ENCODE data around the gene FARS2.

The FARS2 gene

DNA sequence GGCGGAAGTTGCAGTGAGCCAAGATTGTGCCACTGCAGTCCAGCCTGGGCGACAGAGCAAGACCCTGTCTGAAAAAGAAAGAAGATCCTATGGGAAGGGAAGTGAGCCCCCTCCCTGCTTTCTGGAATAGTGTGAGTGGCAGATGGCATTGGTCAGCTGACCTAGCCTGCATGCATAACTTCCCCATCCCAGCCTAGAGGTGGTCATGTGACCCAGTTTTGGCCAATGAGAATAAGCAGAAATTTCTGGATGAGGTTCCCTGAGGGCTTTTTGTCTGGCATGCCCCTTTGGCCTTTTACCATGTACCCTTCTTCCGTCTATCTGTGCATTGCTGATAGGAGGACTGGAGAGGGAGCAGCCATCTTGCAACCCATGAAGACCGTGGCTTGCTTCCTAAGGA, 476.1 kb downstream of the FARS2 start:
- TF ChIP-seq, protein P1, sequence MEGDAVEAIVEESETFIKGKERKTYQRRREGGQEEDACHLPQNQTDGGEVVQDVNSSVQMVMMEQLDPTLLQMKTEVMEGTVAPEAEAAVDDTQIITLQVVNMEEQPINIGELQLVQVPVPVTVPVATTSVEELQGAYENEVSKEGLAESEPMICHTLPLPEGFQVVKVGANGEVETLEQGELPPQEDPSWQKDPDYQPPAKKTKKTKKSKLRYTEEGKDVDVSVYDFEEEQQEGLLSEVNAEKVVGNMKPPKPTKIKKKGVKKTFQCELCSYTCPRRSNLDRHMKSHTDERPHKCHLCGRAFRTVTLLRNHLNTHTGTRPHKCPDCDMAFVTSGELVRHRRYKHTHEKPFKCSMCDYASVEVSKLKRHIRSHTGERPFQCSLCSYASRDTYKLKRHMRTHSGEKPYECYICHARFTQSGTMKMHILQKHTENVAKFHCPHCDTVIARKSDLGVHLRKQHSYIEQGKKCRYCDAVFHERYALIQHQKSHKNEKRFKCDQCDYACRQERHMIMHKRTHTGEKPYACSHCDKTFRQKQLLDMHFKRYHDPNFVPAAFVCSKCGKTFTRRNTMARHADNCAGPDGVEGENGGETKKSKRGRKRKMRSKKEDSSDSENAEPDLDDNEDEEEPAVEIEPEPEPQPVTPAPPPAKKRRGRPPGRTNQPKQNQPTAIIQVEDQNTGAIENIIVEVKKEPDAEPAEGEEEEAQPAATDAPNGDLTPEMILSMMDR (IDR thresholded peaks at IDR 0.05), result no peak
- Histone ChIP-seq H3K27ac (no peak overlapping the region), H3K4me3 (ENCODE audit: low read depth in 1 of 2, low read length in 1 of 2) (no peak overlapping the region), H3K27me3 (no peaks in the 10 kb centered on the region), H3K9me3 (no peaks in the 10 kb centered on the region), H3K36me3 (no peaks in the 10 kb centered on the region), H3K4me1 (ENCODE audit: control insufficient read depth in 1 of 2, insufficient read depth in 1 of 2, low read depth in 1 of 2, low read length in 1 of 2) (no peaks in the 10 kb centered on the region)

DNA sequence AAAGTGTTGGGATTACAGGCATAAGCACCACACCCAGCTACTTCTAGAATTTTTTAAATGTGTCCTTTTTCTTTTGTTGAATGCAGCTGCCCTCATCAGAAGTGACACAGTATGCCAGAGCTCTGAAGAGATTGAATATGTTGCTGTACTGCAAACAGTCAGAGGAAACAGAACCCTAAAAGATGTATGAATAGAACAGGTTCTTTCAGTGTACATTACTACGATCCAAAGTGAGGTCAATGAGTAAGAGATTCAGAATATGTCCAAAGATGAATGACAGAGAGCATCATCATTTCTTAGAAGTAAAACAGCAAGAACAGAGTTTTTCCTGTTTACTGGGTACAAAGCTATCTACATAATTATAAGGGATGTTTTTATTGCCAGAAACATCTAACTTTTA, 476.9 kb downstream of the FARS2 start:
- Histone ChIP-seq H3K9me3 (no peaks in the 10 kb centered on the region), H3K27me3 (no peaks in the 10 kb centered on the region), H3K36me3 (no peaks in the 10 kb centered on the region), H3K4me3 (ENCODE audit: low read depth in 1 of 2, low read length in 1 of 2) (no peak overlapping the region), H3K27ac (no peak overlapping the region), H3K4me1 (ENCODE audit: control insufficient read depth in 1 of 2, insufficient read depth in 1 of 2, low read depth in 1 of 2, low read length in 1 of 2) (peaks cover under 1 to 2% of the 10 kb centered on the region in 2 experiments)
- TF ChIP-seq, protein P1 (IDR thresholded peaks at IDR 0.05), result no peak

DNA sequence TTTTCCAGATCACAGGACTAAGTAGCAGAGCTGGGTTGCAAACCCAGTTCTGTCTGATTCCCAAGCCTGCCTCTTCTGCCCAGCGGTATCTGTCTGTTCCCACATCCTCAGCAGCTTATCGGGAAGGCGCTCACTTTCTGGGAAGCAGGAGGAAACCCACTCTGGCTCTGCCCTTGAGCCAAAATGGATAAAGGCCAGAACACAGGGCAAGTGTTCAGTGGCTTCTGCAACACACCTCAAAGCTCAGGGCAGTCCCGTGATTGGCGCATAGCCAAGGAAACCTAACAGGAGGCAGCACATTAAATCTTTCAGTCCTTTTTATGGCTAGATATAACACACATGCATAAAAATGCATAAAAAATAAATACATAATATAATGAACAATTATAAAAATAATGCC, 483.2 kb downstream of the FARS2 start:
- Histone ChIP-seq H3K27me3 (no peaks in the 10 kb centered on the region), H3K27ac (no peak overlapping the region), H3K9me3 (no peaks in the 10 kb centered on the region), H3K4me3 (ENCODE audit: low read depth in 1 of 2, low read length in 1 of 2) (no peak overlapping the region), H3K4me1 (ENCODE audit: control insufficient read depth in 1 of 2, insufficient read depth in 1 of 2, low read depth in 1 of 2, low read length in 1 of 2) (peaks cover 3 to 5% of the 10 kb centered on the region in 2 experiments), H3K36me3 (no peaks in the 10 kb centered on the region)
- TF ChIP-seq, protein P1 (IDR thresholded peaks at IDR 0.05), result no peak

DNA sequence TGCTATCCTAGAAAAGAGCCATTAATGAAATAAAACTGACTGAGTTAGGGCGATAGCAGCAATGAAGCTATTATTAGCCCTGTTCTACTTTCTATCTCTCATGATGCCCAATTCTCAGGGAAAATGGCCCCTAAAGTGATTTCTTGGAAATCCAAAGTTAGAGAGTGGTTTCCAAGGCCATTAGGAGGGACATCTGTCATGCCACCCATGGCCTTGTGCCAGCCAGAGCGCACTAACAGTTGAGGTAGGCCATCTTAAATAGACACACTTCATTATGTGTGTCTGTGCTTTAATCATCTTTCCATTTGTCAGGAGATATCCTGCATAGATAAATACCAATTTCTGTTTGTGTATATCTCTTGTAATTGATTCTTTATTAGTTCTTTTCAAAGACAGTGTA, 483.8 kb downstream of the FARS2 start:
- no peaks in the 10 kb centered on the region for H3K9me3 ChIP-seq
- peaks cover 3 to 5% of the 10 kb centered on the region in 2 experiments for H3K4me1 ChIP-seq (ENCODE audit: control insufficient read depth in 1 of 2, insufficient read depth in 1 of 2, low read depth in 1 of 2, low read length in 1 of 2)
- TF ChIP-seq, protein P1 (IDR thresholded peaks at IDR 0.05), result no peak
- H3K27me3 ChIP-seq, result no peaks in the 10 kb centered on the region
- H3K4me3 ChIP-seq (ENCODE audit: low read depth in 1 of 2, low read length in 1 of 2), result no peak overlapping the region
- no peak overlapping the region for H3K27ac ChIP-seq
- H3K36me3 ChIP-seq, result no peaks in the 10 kb centered on the region

DNA sequence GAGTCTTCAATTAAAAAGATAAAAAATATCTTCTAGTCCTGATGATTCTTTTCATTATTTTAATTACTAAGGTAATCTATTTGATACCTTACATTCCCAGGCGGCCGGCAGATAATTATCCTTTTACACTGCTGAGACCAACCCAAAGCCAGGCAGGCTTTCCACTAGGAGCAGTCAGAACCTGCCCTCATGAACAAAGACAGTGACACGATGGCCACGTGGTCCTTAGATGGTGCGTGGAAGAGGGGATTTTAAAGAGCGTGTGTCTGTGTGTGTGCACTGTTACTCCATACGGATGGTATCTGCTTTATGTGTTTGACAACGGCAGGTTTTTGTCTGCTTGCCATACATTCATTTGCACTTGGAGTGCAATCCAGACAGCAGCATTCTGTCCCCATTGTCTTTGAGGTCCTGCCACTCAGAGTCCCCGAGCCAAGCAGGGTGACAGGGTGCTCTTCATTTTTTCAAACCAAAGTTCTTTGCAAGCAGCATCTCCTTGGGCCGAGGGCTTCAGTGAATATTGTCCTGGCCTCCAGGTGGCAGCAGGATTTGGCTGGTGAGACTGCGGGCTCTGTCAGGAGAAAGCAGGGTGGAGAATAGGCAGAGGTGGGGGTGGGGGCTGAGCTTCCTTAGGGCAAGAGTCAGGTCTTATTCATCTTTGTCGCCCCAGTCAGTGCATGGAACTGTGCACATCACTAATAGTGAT, 484.9 kb downstream of the FARS2 start:
- Histone ChIP-seq H3K4me1 (ENCODE audit: control insufficient read depth in 1 of 2, insufficient read depth in 1 of 2, low read depth in 1 of 2, low read length in 1 of 2) (peaks cover 3 to 5% of the 10 kb centered on the region in 2 experiments), H3K9me3 (no peaks in the 10 kb centered on the region), H3K27me3 (no peaks in the 10 kb centered on the region), H3K36me3 (no peaks in the 10 kb centered on the region), H3K27ac (no peak overlapping the region), H3K4me3 (ENCODE audit: low read depth in 1 of 2, low read length in 1 of 2) (no peak overlapping the region)
- TF ChIP-seq, protein P1 (IDR thresholded peaks at IDR 0.05), result no peak

Data from neutrophil (primary cell).